Prostate gland (tissue), 2 donors: ENCODE measurements around the gene ADGRB3.

Source experiments
- POLR2A ChIP-seq: fragments of 450-650 bp; IDR thresholded peaks from one replicate; pipeline ENCODE4 v1.6.1; 2016; ENCODE audit warnings: antibody characterized with exemption, mild to moderate bottlenecking
- POLR2AphosphoS5 ChIP-seq: sonication (generic); formaldehyde crosslinking; IDR thresholded peaks from one replicate; pipeline ENCODE4 v1.6.1; 2017; ENCODE audit warnings: antibody characterized with exemption
- TF ChIP-seq, protein P1 (sequence below), 4 experiments: fragments of 200-600 bp in 2 of 4; fragments of 450-650 bp in 2 of 4; sonication (generic) in 2 of 4; IDR thresholded peaks; 1 replicate in 3 of 4; 2 replicates in 1 of 4; pipeline ENCODE4 v1.5.1; 2016 to 2019; ENCODE audit warnings: antibody characterized with exemption in 4 of 4, mild to moderate bottlenecking in 2 of 4, moderate library complexity in 2 of 4

- TF ChIP-seq, protein P1, sequence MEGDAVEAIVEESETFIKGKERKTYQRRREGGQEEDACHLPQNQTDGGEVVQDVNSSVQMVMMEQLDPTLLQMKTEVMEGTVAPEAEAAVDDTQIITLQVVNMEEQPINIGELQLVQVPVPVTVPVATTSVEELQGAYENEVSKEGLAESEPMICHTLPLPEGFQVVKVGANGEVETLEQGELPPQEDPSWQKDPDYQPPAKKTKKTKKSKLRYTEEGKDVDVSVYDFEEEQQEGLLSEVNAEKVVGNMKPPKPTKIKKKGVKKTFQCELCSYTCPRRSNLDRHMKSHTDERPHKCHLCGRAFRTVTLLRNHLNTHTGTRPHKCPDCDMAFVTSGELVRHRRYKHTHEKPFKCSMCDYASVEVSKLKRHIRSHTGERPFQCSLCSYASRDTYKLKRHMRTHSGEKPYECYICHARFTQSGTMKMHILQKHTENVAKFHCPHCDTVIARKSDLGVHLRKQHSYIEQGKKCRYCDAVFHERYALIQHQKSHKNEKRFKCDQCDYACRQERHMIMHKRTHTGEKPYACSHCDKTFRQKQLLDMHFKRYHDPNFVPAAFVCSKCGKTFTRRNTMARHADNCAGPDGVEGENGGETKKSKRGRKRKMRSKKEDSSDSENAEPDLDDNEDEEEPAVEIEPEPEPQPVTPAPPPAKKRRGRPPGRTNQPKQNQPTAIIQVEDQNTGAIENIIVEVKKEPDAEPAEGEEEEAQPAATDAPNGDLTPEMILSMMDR (IDR thresholded peaks at IDR 0.05) = no peak
- TF ChIP-seq POLR2A = no peak
- TF ChIP-seq POLR2AphosphoS5 = no peak
Observed at GRCh38 chr6:69216127-69216526, 581.0 kb downstream of the ADGRB3 start.
